ENCODE measurements around the gene LAMTOR4.

The LAMTOR4 gene

GRCh38 chr7:100154651-100155491 is 6.2 kb downstream of the LAMTOR4 start:
- no peak for DNase-seq

GRCh38 chr7:100155553-100156317 is 7.0 kb downstream of the LAMTOR4 start:
- DNase-seq: no peak

GRCh38 chr7:100156331-100157068 is 7.8 kb downstream of the LAMTOR4 start:
- no peak for DNase-seq

GRCh38 chr7:100157069-100157333 is 8.3 kb downstream of the LAMTOR4 start:
- no peak for DNase-seq

- DNase-seq: no peak
These were observed 8.9 kb downstream of the LAMTOR4 start for GRCh38 chr7:100157334-100158228.

GRCh38 chr7:100158229-100159098 is 9.7 kb downstream of the LAMTOR4 start, which contains the start of gene TRAPPC14:
Gene TRAPPC14 (minus strand): TSS chr7:100158723. CDS start chr7:100158499, 224 bp downstream.
- peak; percentile 89 for DNase-seq

GRCh38 chr7:100159099-100159623 is 10.4 kb downstream of the LAMTOR4 start:
- no peak for DNase-seq

- DNase-seq: no peak
These were observed 11.3 kb downstream of the LAMTOR4 start for GRCh38 chr7:100160067-100160466.

GRCh38 chr7:100163006-100163531 is 14.4 kb downstream of the LAMTOR4 start:
- no peak for DNase-seq

GRCh38 chr7:100163871-100164270 is 15.2 kb downstream of the LAMTOR4 start:
- no peak for DNase-seq

- DNase-seq: peak; percentile 50
These were observed 17.7 kb downstream of the LAMTOR4 start for GRCh38 chr7:100166317-100166940.

GRCh38 chr7:100166970-100167911 is 18.5 kb downstream of the LAMTOR4 start:
- DNase-seq: no peak

- no peak for DNase-seq
These were observed 19.2 kb downstream of the LAMTOR4 start for GRCh38 chr7:100167912-100168323.

- no peak for DNase-seq
These were observed 20.6 kb downstream of the LAMTOR4 start for GRCh38 chr7:100169147-100169850.

GRCh38 chr7:100170101-100170897 is 21.6 kb downstream of the LAMTOR4 start:
- no peak for DNase-seq

GRCh38 chr7:100171087-100171681 is 22.5 kb downstream of the LAMTOR4 start:
- DNase-seq: no peak

- no peak for DNase-seq
These were observed 23.1 kb downstream of the LAMTOR4 start for GRCh38 chr7:100171840-100172239.
